ENCODE data around the gene MAP3K7CL. TPM values are rescaled to one million over a fixed set of nuclear protein-coding genes. Genes with fewer than 3 reads are reported as not detected.
A peak's percentile ranks its signal among the peaks of the same experiment; 100 is the strongest.

MAP3K7CL gene
- total RNA-seq, 2 donors from 2014 or later: 1.3 TPM; not detected in 1

- WGBS, 2 experiments (ENCODE audit: insufficient coverage in 1 of 2, insufficient read length in 1 of 2): 91 to 100% methylated on average over 1 of the region's 1 CpG
- no peak overlapping the region for H3K27ac Mint-ChIP-seq
- no peak overlapping the region for H3K27ac ChIP-seq (ENCODE audit: low read depth, low read length)
Observed at GRCh38 chr21:29152916-29153315, 22.5 kb downstream of the MAP3K7CL start.

GRCh38 chr21:29154270-29154669, 23.8 kb downstream of the MAP3K7CL start:
- H3K27me3 ChIP-seq (ENCODE audit: control insufficient read depth, insufficient read depth, low read length, poor library complexity, severe bottlenecking): no peaks in the 10 kb centered on the region
- H3K4me1 Mint-ChIP-seq: peaks cover 9% of the 10 kb centered on the region
- no peak overlapping the region for H3K4me3 Mint-ChIP-seq
- H3K9ac ChIP-seq (ENCODE audit: extremely low read depth, low read length, poor library complexity, severe bottlenecking): no peak overlapping the region
- no peak for TF ChIP-seq CTCF (conservative IDR thresholded peaks at IDR 0.05)
- 94 to 100% methylated on average over 1 to 3 of the region's 3 CpGs for WGBS, 2 experiments (ENCODE audit: insufficient coverage in 1 of 2, insufficient read length in 1 of 2)
- no peaks in the 10 kb centered on the region for H3K36me3 Mint-ChIP-seq (ENCODE audit: low read depth)
- DNase-seq: no peak
- H3K9me3 ChIP-seq (ENCODE audit: control insufficient read depth, low read length): no peaks in the 10 kb centered on the region
- no peaks in the 10 kb centered on the region for H3K4me1 ChIP-seq (ENCODE audit: control insufficient read depth, insufficient read depth, low read length)
- no peaks in the 10 kb centered on the region for H3K9me3 Mint-ChIP-seq
- no peaks in the 10 kb centered on the region for H3K36me3 ChIP-seq (ENCODE audit: control insufficient read depth, insufficient read depth, low read length)
- H3K27ac Mint-ChIP-seq: no peak overlapping the region
- H3K27ac ChIP-seq (ENCODE audit: low read depth, low read length): no peak overlapping the region
- peaks cover 4% of the 10 kb centered on the region for H3K27me3 Mint-ChIP-seq (ENCODE audit: insufficient read depth)
- H3K4me3 ChIP-seq (ENCODE audit: low read length): no peak overlapping the region

More at GRCh38 chr21:29152916-29153315, 22.5 kb downstream of the MAP3K7CL start:
- no peak for TF ChIP-seq CTCF (conservative IDR thresholded peaks at IDR 0.05)
- no peak for DNase-seq
- Histone ChIP-seq H3K36me3 (ENCODE audit: control insufficient read depth, insufficient read depth, low read length) (no peaks in the 10 kb centered on the region), H3K4me3 (ENCODE audit: low read length) (no peak overlapping the region), H3K27me3 (ENCODE audit: control insufficient read depth, insufficient read depth, low read length, poor library complexity, severe bottlenecking) (no peaks in the 10 kb centered on the region), H3K9me3 (ENCODE audit: control insufficient read depth, low read length) (no peaks in the 10 kb centered on the region), H3K4me1 (ENCODE audit: control insufficient read depth, insufficient read depth, low read length) (no peaks in the 10 kb centered on the region), H3K9ac (ENCODE audit: extremely low read depth, low read length, poor library complexity, severe bottlenecking) (no peak overlapping the region)
- no peak overlapping the region for H3K4me3 Mint-ChIP-seq
- no peaks in the 10 kb centered on the region for H3K9me3 Mint-ChIP-seq
- H3K36me3 Mint-ChIP-seq (ENCODE audit: low read depth): no peaks in the 10 kb centered on the region
- peaks cover 6% of the 10 kb centered on the region for H3K27me3 Mint-ChIP-seq (ENCODE audit: insufficient read depth)
- peaks cover 9% of the 10 kb centered on the region for H3K4me1 Mint-ChIP-seq

- peak; percentile 77 for DNase-seq
- no peak for TF ChIP-seq CTCF (conservative IDR thresholded peaks at IDR 0.05)
- Mint-ChIP-seq H3K9me3 (no peaks in the 10 kb centered on the region), H3K27ac (no peak overlapping the region), H3K4me1 (peaks cover 6% of the 10 kb centered on the region), H3K27me3 (ENCODE audit: insufficient read depth) (peaks cover 4% of the 10 kb centered on the region), H3K36me3 (ENCODE audit: low read depth) (no peaks in the 10 kb centered on the region), H3K4me3 (peak overlapping the region; percentile 45)
- Histone ChIP-seq H3K4me3 (ENCODE audit: low read length) (no peak overlapping the region), H3K4me1 (ENCODE audit: control insufficient read depth, insufficient read depth, low read length) (no peaks in the 10 kb centered on the region), H3K9ac (ENCODE audit: extremely low read depth, low read length, poor library complexity, severe bottlenecking) (no peak overlapping the region), H3K27me3 (ENCODE audit: control insufficient read depth, insufficient read depth, low read length, poor library complexity, severe bottlenecking) (no peaks in the 10 kb centered on the region), H3K36me3 (ENCODE audit: control insufficient read depth, insufficient read depth, low read length) (no peaks in the 10 kb centered on the region), H3K9me3 (ENCODE audit: control insufficient read depth, low read length) (no peaks in the 10 kb centered on the region), H3K27ac (ENCODE audit: low read depth, low read length) (no peak overlapping the region)
- 90 to 92% methylated on average over 20 to 23 of the region's 25 CpGs for WGBS, 2 experiments (ENCODE audit: insufficient coverage in 1 of 2, insufficient read length in 1 of 2)
Observed at GRCh38 chr21:29155118-29155932, 24.9 kb downstream of the MAP3K7CL start.

Data from endodermal cell (in vitro differentiated cells).